ENCODE results near the gene TUT7. TPM values are rescaled to one million over a fixed set of nuclear protein-coding genes. Genes with fewer than 3 reads are reported as not detected.

The TUT7 gene
- total RNA-seq, 4 donors from 2014 or later = 36.4 to 65.1 (median 57.4) TPM

GRCh38 chr9:86368871-86369521 is 14.8 kb upstream of the TUT7 start:
- no peak for TF ChIP-seq CTCF (IDR thresholded peaks at IDR 0.05; ENCODE audit: low read depth)

- TF ChIP-seq CTCF (IDR thresholded peaks at IDR 0.05; ENCODE audit: low read depth) = no peak
Observed at GRCh38 chr9:86361176-86361575, 7.0 kb upstream of the TUT7 start.

- TF ChIP-seq CTCF (IDR thresholded peaks at IDR 0.05; ENCODE audit: low read depth) = no peak
Observed at GRCh38 chr9:86359151-86359879, 5.1 kb upstream of the TUT7 start.

GRCh38 chr9:86356871-86357866 is 3.0 kb upstream of the TUT7 start:
- no peak for TF ChIP-seq CTCF (IDR thresholded peaks at IDR 0.05; ENCODE audit: low read depth)

GRCh38 chr9:86355814-86356213 is 1.6 kb upstream of the TUT7 start:
- no peak for TF ChIP-seq CTCF (IDR thresholded peaks at IDR 0.05; ENCODE audit: low read depth)

- no peak for TF ChIP-seq CTCF (IDR thresholded peaks at IDR 0.05; ENCODE audit: low read depth)
Observed at GRCh38 chr9:86354818-86355309, 654 bp upstream of the TUT7 start.
